NCI-H1694 treated with DMSO at 0.1 percent for 48 hours (cell line): ENCODE results near the gene SCPEP1.

Experiments
- DNase-seq: peaks from one replicate; lab custom pipeline; 2025; lab: John Stamatoyannopoulos, UW

SCPEP1 gene

GRCh38 chr17:57043276-57043675 lies 65.3 kb downstream of the SCPEP1 start:
- no peak for DNase-seq

GRCh38 chr17:57044976-57045867 lies 67.3 kb downstream of the SCPEP1 start:
- no peak for DNase-seq

- no peak for DNase-seq
Observed at GRCh38 chr17:57045868-57046704, 68.2 kb downstream of the SCPEP1 start.

- DNase-seq, result no peak
Observed at GRCh38 chr17:57046749-57047148, 68.8 kb downstream of the SCPEP1 start.

- DNase-seq, result no peak
Observed at GRCh38 chr17:57048096-57048495, 70.2 kb downstream of the SCPEP1 start.

GRCh38 chr17:57050306-57050705 lies 72.4 kb downstream of the SCPEP1 start:
- no peak for DNase-seq

GRCh38 chr17:57051886-57052361 lies 74.0 kb downstream of the SCPEP1 start:
- DNase-seq, result no peak
